Stimulated activated naive B cell treated with anti-CD40 and anti-IgM and Interleukin-4, amounts not matched to agents 10 μg/mL and 1 μg/mL and 100 μg/mL, for 72 hours (primary cell): ENCODE data around the gene E2F2.

Experiments used
- ATAC-seq, 2 donors: fragments of 150-1000 bp; cut with Tn5 transposase; replicated peaks; 2 replicates each; pipeline ENCODE4 v1.10.0; 2021; ENCODE audit warnings: moderate library complexity in 1 of 2
- DNase-seq: peaks from one replicate; pipeline ENCODE4 v3.0.0; 2021
- H3K27ac Mint-ChIP-seq: one replicate; pipeline ENCODE4 v1.8.0; 2022; ENCODE audit warnings: mild to moderate bottlenecking, mixed read lengths
- H3K27me3 Mint-ChIP-seq, 2 donors: one replicate each; pipeline ENCODE4 v1.8.0; 2022; ENCODE audit warnings: mixed read lengths in 2 of 2
- H3K36me3 Mint-ChIP-seq, 2 donors: one replicate each; pipeline ENCODE4 v1.8.0; 2022; ENCODE audit warnings: mixed read lengths in 2 of 2, mild to moderate bottlenecking in 1 of 2
- H3K4me1 Mint-ChIP-seq, 2 donors: one replicate each; pipeline ENCODE4 v1.8.0; 2022; ENCODE audit warnings: mixed read lengths in 2 of 2, mild to moderate bottlenecking in 1 of 2
- H3K4me3 Mint-ChIP-seq, 2 donors: one replicate each; pipeline ENCODE4 v1.8.0; 2022; ENCODE audit warnings: mild to moderate bottlenecking in 2 of 2, mixed read lengths in 2 of 2, moderate library complexity in 1 of 2
- H3K9me3 Mint-ChIP-seq, 2 donors: one replicate each; pipeline ENCODE4 v1.8.0; 2022; ENCODE audit warnings: mixed read lengths in 2 of 2, mild to moderate bottlenecking in 1 of 2

E2F2 gene

GRCh38 chr1:23527900-23528249 lies 3.2 kb downstream of the E2F2 start:
- no peaks in the 10 kb centered on the region for H3K9me3 Mint-ChIP-seq
- ATAC-seq: peak in 1 of 2 donors; percentile 1
- H3K4me1 Mint-ChIP-seq: peaks cover 55 to 76% of the 10 kb centered on the region in 2 donors
- no peak for DNase-seq
- no peaks in the 10 kb centered on the region for H3K36me3 Mint-ChIP-seq
- peak overlapping the region; percentile 31 for H3K27ac Mint-ChIP-seq
- H3K27me3 Mint-ChIP-seq: peaks cover 0 to 7% of the 10 kb centered on the region in 2 donors
- H3K4me3 Mint-ChIP-seq: peak overlapping the region in 1 of 2 donors; percentile 48

GRCh38 chr1:23527366-23527765 lies 3.7 kb downstream of the E2F2 start:
- H3K4me3 Mint-ChIP-seq: no peak overlapping the region
- peak overlapping the region; percentile 81 for H3K27ac Mint-ChIP-seq
- no peaks in the 10 kb centered on the region for H3K9me3 Mint-ChIP-seq
- ATAC-seq (no peak), DNase-seq (no peak)
- H3K36me3 Mint-ChIP-seq: no peaks in the 10 kb centered on the region
- peaks cover 0 to 7% of the 10 kb centered on the region in 2 donors for H3K27me3 Mint-ChIP-seq
- peaks cover 57 to 78% of the 10 kb centered on the region in 2 donors for H3K4me1 Mint-ChIP-seq

GRCh38 chr1:23526329-23527041 lies 4.5 kb downstream of the E2F2 start:
- Mint-ChIP-seq H3K4me3 (peak overlapping the region in 1 of 2 donors; percentile 50), H3K4me1 (peaks cover 59 to 81% of the 10 kb centered on the region in 2 donors), H3K27ac (peak overlapping the region; percentile 81), H3K36me3 (peaks cover 2 to 3% of the 10 kb centered on the region in 2 donors), H3K27me3 (peaks cover 0 to 7% of the 10 kb centered on the region in 2 donors), H3K9me3 (no peaks in the 10 kb centered on the region)
- ATAC-seq (no peak), DNase-seq (no peak)

GRCh38 chr1:23525558-23526250 lies 5.3 kb downstream of the E2F2 start:
- peak overlapping the region; percentile 19 to 20 for H3K4me3 Mint-ChIP-seq
- H3K4me1 Mint-ChIP-seq: peaks cover 61 to 76% of the 10 kb centered on the region in 2 donors
- no peaks in the 10 kb centered on the region for H3K9me3 Mint-ChIP-seq
- ATAC-seq (peak in 1 of 2 donors; percentile 17), DNase-seq (no peak)
- peak overlapping the region; percentile 39 for H3K27ac Mint-ChIP-seq
- peaks cover 0 to 7% of the 10 kb centered on the region in 2 donors for H3K27me3 Mint-ChIP-seq
- H3K36me3 Mint-ChIP-seq: peaks cover 3 to 4% of the 10 kb centered on the region in 2 donors

- Mint-ChIP-seq H3K4me1 (peaks cover 59 to 69% of the 10 kb centered on the region in 2 donors), H3K36me3 (peaks cover 3 to 4% of the 10 kb centered on the region in 2 donors), H3K9me3 (no peaks in the 10 kb centered on the region), H3K4me3 (peak overlapping the region in 1 of 2 donors; percentile 43), H3K27ac (peak overlapping the region; percentile 28), H3K27me3 (peaks cover 0 to 7% of the 10 kb centered on the region in 2 donors)
- DNase-seq (peak; percentile 19), ATAC-seq (peak in 1 of 2 donors; percentile 11)
Measured at GRCh38 chr1:23524716-23525401, 6.2 kb downstream of the E2F2 start.

GRCh38 chr1:23524163-23524562 lies 6.9 kb downstream of the E2F2 start:
- DNase-seq: no peak
- no peak for ATAC-seq
- Mint-ChIP-seq H3K4me3 (no peak overlapping the region), H3K27me3 (peaks cover 0 to under 1% of the 10 kb centered on the region in 2 donors), H3K36me3 (peaks cover 3 to 4% of the 10 kb centered on the region in 2 donors), H3K9me3 (no peaks in the 10 kb centered on the region), H3K27ac (no peak overlapping the region), H3K4me1 (peaks cover 53 to 62% of the 10 kb centered on the region in 2 donors)

GRCh38 chr1:23522244-23522982 lies 8.6 kb downstream of the E2F2 start:
- peaks cover 38 to 44% of the 10 kb centered on the region in 2 donors for H3K4me1 Mint-ChIP-seq
- H3K9me3 Mint-ChIP-seq: no peaks in the 10 kb centered on the region
- peak overlapping the region; percentile 16 for H3K27ac Mint-ChIP-seq
- ATAC-seq: peak; percentile 45 to 77
- DNase-seq: no peak
- H3K36me3 Mint-ChIP-seq: peaks cover 3 to 4% of the 10 kb centered on the region in 2 donors
- no peaks in the 10 kb centered on the region for H3K27me3 Mint-ChIP-seq
- H3K4me3 Mint-ChIP-seq: no peak overlapping the region

- H3K27me3 Mint-ChIP-seq: no peaks in the 10 kb centered on the region
- DNase-seq (no peak), ATAC-seq (no peak)
- no peak overlapping the region for H3K27ac Mint-ChIP-seq
- peaks cover 31 to 36% of the 10 kb centered on the region in 2 donors for H3K4me1 Mint-ChIP-seq
- no peak overlapping the region for H3K4me3 Mint-ChIP-seq
- peaks cover 3 to 4% of the 10 kb centered on the region in 2 donors for H3K36me3 Mint-ChIP-seq
- no peaks in the 10 kb centered on the region for H3K9me3 Mint-ChIP-seq
Measured at GRCh38 chr1:23521588-23521987, 9.4 kb downstream of the E2F2 start.

GRCh38 chr1:23517581-23517980 lies 13.5 kb downstream of the E2F2 start:
- Mint-ChIP-seq H3K27me3 (no peaks in the 10 kb centered on the region), H3K4me3 (no peak overlapping the region), H3K27ac (no peak overlapping the region), H3K36me3 (peaks cover 3 to 4% of the 10 kb centered on the region in 2 donors), H3K9me3 (no peaks in the 10 kb centered on the region), H3K4me1 (peaks cover 9 to 10% of the 10 kb centered on the region in 2 donors)
- DNase-seq (no peak), ATAC-seq (no peak)

- no peak for ATAC-seq
- no peak for DNase-seq
- no peaks in the 10 kb centered on the region for H3K27me3 Mint-ChIP-seq
- no peaks in the 10 kb centered on the region for H3K9me3 Mint-ChIP-seq
- H3K27ac Mint-ChIP-seq: no peak overlapping the region
- H3K36me3 Mint-ChIP-seq: peaks cover 0 to 2% of the 10 kb centered on the region in 2 donors
- peaks cover 2 to 4% of the 10 kb centered on the region in 2 donors for H3K4me1 Mint-ChIP-seq
- no peak overlapping the region for H3K4me3 Mint-ChIP-seq
Measured at GRCh38 chr1:23515905-23516304, 15.1 kb downstream of the E2F2 start.

- peaks cover 0 to 6% of the 10 kb centered on the region in 2 donors for H3K36me3 Mint-ChIP-seq
- no peak overlapping the region for H3K27ac Mint-ChIP-seq
Measured at GRCh38 chr1:23514111-23514679, 16.8 kb downstream of the E2F2 start.

GRCh38 chr1:23509896-23510295 lies 21.1 kb downstream of the E2F2 start:
- H3K4me3 Mint-ChIP-seq: no peak overlapping the region
- H3K27ac Mint-ChIP-seq: no peak overlapping the region
- H3K9me3 Mint-ChIP-seq: no peaks in the 10 kb centered on the region
- H3K27me3 Mint-ChIP-seq: no peaks in the 10 kb centered on the region
- ATAC-seq (no peak), DNase-seq (no peak)
- peaks cover 6 to 7% of the 10 kb centered on the region in 2 donors for H3K4me1 Mint-ChIP-seq
- H3K36me3 Mint-ChIP-seq: peaks cover 0 to 6% of the 10 kb centered on the region in 2 donors

More at GRCh38 chr1:23514111-23514679, 16.8 kb downstream of the E2F2 start:
- no peak overlapping the region for H3K4me3 Mint-ChIP-seq
- peaks cover 5 to 7% of the 10 kb centered on the region in 2 donors for H3K4me1 Mint-ChIP-seq
- no peak for ATAC-seq
- H3K27me3 Mint-ChIP-seq: no peaks in the 10 kb centered on the region
- DNase-seq: no peak
- no peaks in the 10 kb centered on the region for H3K9me3 Mint-ChIP-seq

- Mint-ChIP-seq H3K27ac (no peak overlapping the region), H3K9me3 (no peaks in the 10 kb centered on the region), H3K27me3 (no peaks in the 10 kb centered on the region), H3K36me3 (peaks cover 0 to 6% of the 10 kb centered on the region in 2 donors), H3K4me1 (peaks cover 9 to 12% of the 10 kb centered on the region in 2 donors), H3K4me3 (no peak overlapping the region)
- DNase-seq: no peak
- no peak for ATAC-seq
Measured at GRCh38 chr1:23506376-23507107, 24.5 kb downstream of the E2F2 start.
